ENCODE results near the gene DOCK2.

DNA sequence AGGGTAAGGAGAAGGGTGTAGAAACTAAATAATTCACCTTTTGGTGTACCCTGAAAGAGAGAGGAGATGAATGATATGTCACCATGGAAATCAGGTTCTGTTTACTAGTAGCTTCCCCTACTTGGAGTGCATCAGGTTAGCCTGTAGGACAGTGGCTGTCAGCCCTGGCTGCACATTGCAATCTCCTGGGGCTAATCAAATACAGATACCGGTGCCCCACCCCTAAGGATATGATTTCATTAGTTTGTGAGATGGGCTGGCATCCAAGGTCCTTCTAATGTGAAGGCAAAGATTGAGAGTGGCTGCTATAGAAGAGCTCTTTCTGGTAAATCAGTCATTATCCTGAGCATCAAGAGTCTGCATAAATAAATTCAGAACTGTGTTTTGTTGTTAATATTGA lies 296.1 kb downstream of the DOCK2 start:
- TF ChIP-seq POLR2AphosphoS5 (IDR thresholded peaks at IDR 0.05; ENCODE audit: low read depth, low read length) (no peak), SIN3A (IDR thresholded peaks at IDR 0.05; ENCODE audit: borderline replicate concordance, insufficient read depth, low read length) (no peak), REST (IDR thresholded peaks at IDR 0.05; ENCODE audit: insufficient read depth in 1 of 2, low read depth in 2 of 2, low read length in 2 of 2) (no peak)
